Measurements from ENCODE around the gene CIP2A.
A peak's percentile ranks its signal among the peaks of the same experiment; 100 is the strongest.

The CIP2A gene

GRCh38 chr3:108555966-108556581 lies 33.2 kb downstream of the CIP2A start:
- no peak for DNase-seq

- DNase-seq = no peak
Measured at GRCh38 chr3:108554913-108555571, 34.2 kb downstream of the CIP2A start.

- peak in 1 of 3 donors; percentile 19 for DNase-seq
Measured at GRCh38 chr3:108554229-108554628, 35.0 kb downstream of the CIP2A start.

- peak; percentile 68 to 81 (median 77) for DNase-seq
Measured at GRCh38 chr3:108552267-108553159, 36.7 kb downstream of the CIP2A start.

GRCh38 chr3:108548886-108549285 lies 40.4 kb downstream of the CIP2A start:
- DNase-seq = no peak

GRCh38 chr3:108548304-108548703 lies 40.9 kb downstream of the CIP2A start:
- DNase-seq = no peak

- no peak for DNase-seq
Measured at GRCh38 chr3:108546692-108547091, 42.5 kb downstream of the CIP2A start.

- no peak for DNase-seq
Measured at GRCh38 chr3:108546247-108546646, 43.0 kb downstream of the CIP2A start.

GRCh38 chr3:108538083-108538482 lies 51.2 kb downstream of the CIP2A start:
- no peak for DNase-seq

- DNase-seq = peak; percentile 87 to 96 (median 94)
Measured at GRCh38 chr3:108528459-108529252, 60.6 kb downstream of the CIP2A start.

GRCh38 chr3:108527817-108528216 lies 61.4 kb downstream of the CIP2A start:
- peak; percentile 17 to 39 (median 38) for DNase-seq

- no peak for DNase-seq
Measured at GRCh38 chr3:108527109-108527508, 62.1 kb downstream of the CIP2A start.

- DNase-seq = no peak
Measured at GRCh38 chr3:108525971-108526370, 63.3 kb downstream of the CIP2A start.

GRCh38 chr3:108525256-108525655 lies 64.0 kb downstream of the CIP2A start:
- no peak for DNase-seq

GRCh38 chr3:108524537-108524936 lies 64.7 kb downstream of the CIP2A start:
- no peak for DNase-seq

GRCh38 chr3:108518895-108519294 lies 70.3 kb downstream of the CIP2A start:
- DNase-seq = no peak

- no peak for DNase-seq
Measured at GRCh38 chr3:108516881-108517280, 72.4 kb downstream of the CIP2A start.

- no peak for DNase-seq
Measured at GRCh38 chr3:108513961-108514360, 75.3 kb downstream of the CIP2A start.

- no peak for DNase-seq
Measured at GRCh38 chr3:108512671-108513070, 76.6 kb downstream of the CIP2A start.

- DNase-seq = no peak
Measured at GRCh38 chr3:108511490-108511889, 77.7 kb downstream of the CIP2A start.

GRCh38 chr3:108511055-108511454 lies 78.2 kb downstream of the CIP2A start:
- DNase-seq = no peak

GRCh38 chr3:108510496-108510895 lies 78.7 kb downstream of the CIP2A start, which contains the start of gene MYH15:
Gene MYH15, minus strand, starts transcription at chr3:108510596. Its CDS starts 66 bp downstream, at chr3:108510530.
- DNase-seq = no peak

GRCh38 chr3:108509871-108510270 lies 79.4 kb downstream of the CIP2A start:
- no peak for DNase-seq
